Panc1 (cell line): Measurements from ENCODE around the gene IDH2. TPM values are rescaled to one million over a fixed set of nuclear protein-coding genes. Genes with fewer than 3 reads are reported as not detected.

Experiments
- ATAC-seq: fragments of 200-7000 bp; cut with Tn5 transposase; 2 replicates; pipeline ENCODE4 v1.9.1; 2020; ENCODE audit warnings: mild to moderate bottlenecking, moderate library complexity
- BruUV-seq: library from RNA; stranded (reverse); fragments of 400-500 nt; replicated peaks from 2 replicates; lab custom pipeline; 2021; lab: Mats Ljungman, UMichigan
- CTCF ChIA-PET: fragments of 300-600 bp; sonication (Branson Sonifier 250); formaldehyde crosslinking; loops from one replicate; lab custom pipeline; 2022; ENCODE audit warnings: antibody characterized with exemption; lab: Charles Lee
- POLR2A ChIA-PET: fragments of 300-600 bp; sonication (Branson Sonifier 250); formaldehyde crosslinking; loops from one replicate; lab custom pipeline; 2022; ENCODE audit warnings: antibody characterized with exemption; lab: Charles Lee
- DNase-seq: peaks from one replicate; pipeline ENCODE4 v3.0.0-alpha.2; 2010; ENCODE audit warnings: low read depth, low spot score
- H3K27ac ChIP-seq: 2 replicates; pipeline ENCODE4 v1.5.1; 2011; ENCODE audit warnings: mild to moderate bottlenecking, low read length, inconsistent platforms
- H3K27me3 ChIP-seq: fragments of 200-500 bp; sonication (Bioruptor generic); 2 replicates; pipeline ENCODE4 v1.6.0; 2014; ENCODE audit warnings: low read length, inconsistent platforms; ENCODE audit not compliant: control insufficient read depth, insufficient read depth
- H3K36me3 ChIP-seq: fragments of 200-500 bp; sonication (Bioruptor generic); 2 replicates; pipeline ENCODE4 v1.5.1; 2014; ENCODE audit warnings: inconsistent platforms, mild to moderate bottlenecking, low read length, moderate library complexity; ENCODE audit not compliant: control insufficient read depth, insufficient read depth
- H3K4me1 ChIP-seq: 2 replicates; pipeline ENCODE4 v1.5.1; 2011; ENCODE audit warnings: inconsistent platforms, mild to moderate bottlenecking, low read length, moderate library complexity; ENCODE audit not compliant: control insufficient read depth, insufficient read depth
- H3K4me3 ChIP-seq, 2 experiments: 2 replicates each; pipeline ENCODE4 v1.5.1; 2011 to 2012; ENCODE audit warnings: low read depth in 2 of 2, low read length in 2 of 2, mild to moderate bottlenecking in 2 of 2, inconsistent platforms in 1 of 2, moderate library complexity in 1 of 2
- H3K9me3 ChIP-seq: fragments of 200-500 bp; sonication (Bioruptor generic); 2 replicates; pipeline ENCODE4 v1.5.1; 2014; ENCODE audit warnings: low read depth, mild to moderate bottlenecking, inconsistent platforms, low read length, moderate library complexity; ENCODE audit not compliant: control insufficient read depth, insufficient read depth
- POLR2AphosphoS5 ChIP-seq: IDR thresholded peaks from 2 replicates; pipeline ENCODE4 v1.6.1; 2012; ENCODE audit warnings: mild to moderate bottlenecking, low read depth, low read length, moderate library complexity
- SIN3A ChIP-seq: IDR thresholded peaks from 2 replicates; pipeline ENCODE4 v1.6.1; 2012; ENCODE audit warnings: low read depth, mild to moderate bottlenecking, low read length, moderate library complexity, borderline replicate concordance; ENCODE audit not compliant: insufficient read depth
- TCF7L2 ChIP-seq: IDR thresholded peaks from 2 replicates; pipeline ENCODE4 v1.6.1; 2011; ENCODE audit warnings: mild to moderate bottlenecking, low read depth, low read length, inconsistent platforms
- in situ Hi-C: cut with HindIII; loops from 2 replicates; pipeline ENCODE4 v1.10.0; 2016; ENCODE audit warnings: low sequenced_read_pairs, low pct_unique_long_range_greater_than_20kb
- intact Hi-C: fragments of 100-400 bp; cut with micrococcal nuclease; formaldehyde crosslinking; loops from one replicate; pipeline ENCODE4 v1.10.0; 2022; ENCODE audit not compliant: unreplicated experiment
- total RNA-seq: library from RNA; stranded (reverse); gene quantifications from one replicate; pipeline ENCODE4 v1.2.1, GENCODE V29; 2021; ENCODE audit not compliant: unreplicated experiment
- TF ChIP-seq, protein P1 (sequence below), 2 experiments: IDR thresholded peaks; 2 replicates each; pipeline ENCODE4 v1.6.1; 2011 to 2012; ENCODE audit warnings: low read depth in 2 of 2, control low read depth in 1 of 2, low read length in 1 of 2, mild to moderate bottlenecking in 1 of 2, moderate library complexity in 1 of 2; ENCODE audit not compliant: insufficient read depth in 1 of 2
- TF ChIP-seq, protein P2 (sequence below): fragments of 450-650 bp; IDR thresholded peaks from 2 replicates; pipeline ENCODE4 v1.5.1; 2017; ENCODE audit warnings: mild to moderate bottlenecking

The IDH2 gene
- total RNA-seq, 1 experiment from 2014 or later, result 197 TPM

DNA sequence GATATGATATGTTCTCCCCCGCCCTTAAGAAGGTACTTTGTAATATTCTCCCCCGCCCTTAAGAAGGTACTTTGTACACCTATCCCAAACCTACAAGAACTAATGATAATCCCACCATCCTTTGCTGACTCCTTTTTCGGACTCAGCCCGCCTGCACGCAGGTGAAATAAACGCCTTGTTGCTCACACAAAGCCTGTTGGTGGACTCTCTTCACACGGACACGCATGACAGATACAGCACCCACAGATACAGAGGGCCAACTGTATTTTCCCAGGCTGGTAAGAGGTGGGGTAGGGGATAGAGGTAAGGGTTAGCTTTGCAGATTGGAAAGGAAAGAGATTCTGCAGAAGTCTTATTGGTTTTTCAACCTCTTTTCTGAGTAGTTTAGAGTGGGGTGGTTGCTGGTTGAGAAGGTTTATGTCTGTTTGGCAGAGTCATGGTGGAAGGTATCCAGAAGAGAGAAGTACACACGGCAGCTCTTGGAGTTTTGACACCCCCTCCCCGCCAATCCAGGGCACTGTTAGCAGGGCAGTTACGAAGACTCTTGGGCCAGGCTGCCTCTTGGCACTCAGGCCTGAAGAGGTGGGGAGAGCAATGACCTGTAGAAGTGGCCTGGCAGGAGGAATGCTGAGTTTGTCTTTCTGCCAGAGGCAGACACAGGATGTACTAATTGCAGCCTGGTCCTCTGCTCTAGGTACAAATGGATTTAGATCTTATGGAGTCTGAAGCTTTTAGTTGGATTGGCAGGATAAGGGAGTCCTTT lies 36.0 kb upstream of the IDH2 start:
- Histone ChIP-seq H3K36me3 (no peaks in the 10 kb centered on the region), H3K9me3 (no peaks in the 10 kb centered on the region), H3K27ac (peak overlapping the region; percentile 13; the same call in 1 of the 2 replicates), H3K4me3 (no peak overlapping the region), H3K4me1 (peaks cover 5% of the 10 kb centered on the region), H3K27me3 (no peaks in the 10 kb centered on the region)
- ChIA-PET CTCF (no interaction called here), POLR2A (no interaction called here)
- in situ Hi-C loops, result no loop called here
- DNase-seq (no peak), ATAC-seq (no peak)
- TF ChIP-seq, protein P1, sequence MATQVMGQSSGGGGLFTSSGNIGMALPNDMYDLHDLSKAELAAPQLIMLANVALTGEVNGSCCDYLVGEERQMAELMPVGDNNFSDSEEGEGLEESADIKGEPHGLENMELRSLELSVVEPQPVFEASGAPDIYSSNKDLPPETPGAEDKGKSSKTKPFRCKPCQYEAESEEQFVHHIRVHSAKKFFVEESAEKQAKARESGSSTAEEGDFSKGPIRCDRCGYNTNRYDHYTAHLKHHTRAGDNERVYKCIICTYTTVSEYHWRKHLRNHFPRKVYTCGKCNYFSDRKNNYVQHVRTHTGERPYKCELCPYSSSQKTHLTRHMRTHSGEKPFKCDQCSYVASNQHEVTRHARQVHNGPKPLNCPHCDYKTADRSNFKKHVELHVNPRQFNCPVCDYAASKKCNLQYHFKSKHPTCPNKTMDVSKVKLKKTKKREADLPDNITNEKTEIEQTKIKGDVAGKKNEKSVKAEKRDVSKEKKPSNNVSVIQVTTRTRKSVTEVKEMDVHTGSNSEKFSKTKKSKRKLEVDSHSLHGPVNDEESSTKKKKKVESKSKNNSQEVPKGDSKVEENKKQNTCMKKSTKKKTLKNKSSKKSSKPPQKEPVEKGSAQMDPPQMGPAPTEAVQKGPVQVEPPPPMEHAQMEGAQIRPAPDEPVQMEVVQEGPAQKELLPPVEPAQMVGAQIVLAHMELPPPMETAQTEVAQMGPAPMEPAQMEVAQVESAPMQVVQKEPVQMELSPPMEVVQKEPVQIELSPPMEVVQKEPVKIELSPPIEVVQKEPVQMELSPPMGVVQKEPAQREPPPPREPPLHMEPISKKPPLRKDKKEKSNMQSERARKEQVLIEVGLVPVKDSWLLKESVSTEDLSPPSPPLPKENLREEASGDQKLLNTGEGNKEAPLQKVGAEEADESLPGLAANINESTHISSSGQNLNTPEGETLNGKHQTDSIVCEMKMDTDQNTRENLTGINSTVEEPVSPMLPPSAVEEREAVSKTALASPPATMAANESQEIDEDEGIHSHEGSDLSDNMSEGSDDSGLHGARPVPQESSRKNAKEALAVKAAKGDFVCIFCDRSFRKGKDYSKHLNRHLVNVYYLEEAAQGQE (IDR thresholded peaks at IDR 0.05; ENCODE audit: insufficient read depth in 1 of 2, low read depth in 2 of 2, low read length in 1 of 2), result no peak
- TF ChIP-seq, protein P2, sequence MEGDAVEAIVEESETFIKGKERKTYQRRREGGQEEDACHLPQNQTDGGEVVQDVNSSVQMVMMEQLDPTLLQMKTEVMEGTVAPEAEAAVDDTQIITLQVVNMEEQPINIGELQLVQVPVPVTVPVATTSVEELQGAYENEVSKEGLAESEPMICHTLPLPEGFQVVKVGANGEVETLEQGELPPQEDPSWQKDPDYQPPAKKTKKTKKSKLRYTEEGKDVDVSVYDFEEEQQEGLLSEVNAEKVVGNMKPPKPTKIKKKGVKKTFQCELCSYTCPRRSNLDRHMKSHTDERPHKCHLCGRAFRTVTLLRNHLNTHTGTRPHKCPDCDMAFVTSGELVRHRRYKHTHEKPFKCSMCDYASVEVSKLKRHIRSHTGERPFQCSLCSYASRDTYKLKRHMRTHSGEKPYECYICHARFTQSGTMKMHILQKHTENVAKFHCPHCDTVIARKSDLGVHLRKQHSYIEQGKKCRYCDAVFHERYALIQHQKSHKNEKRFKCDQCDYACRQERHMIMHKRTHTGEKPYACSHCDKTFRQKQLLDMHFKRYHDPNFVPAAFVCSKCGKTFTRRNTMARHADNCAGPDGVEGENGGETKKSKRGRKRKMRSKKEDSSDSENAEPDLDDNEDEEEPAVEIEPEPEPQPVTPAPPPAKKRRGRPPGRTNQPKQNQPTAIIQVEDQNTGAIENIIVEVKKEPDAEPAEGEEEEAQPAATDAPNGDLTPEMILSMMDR, result no peak
- TF ChIP-seq POLR2AphosphoS5, result no peak
- TF ChIP-seq TCF7L2, result no peak
- TF ChIP-seq SIN3A, result no peak
- intact Hi-C loops, result no loop called here
- no TSS peak for BruUV-seq

DNA sequence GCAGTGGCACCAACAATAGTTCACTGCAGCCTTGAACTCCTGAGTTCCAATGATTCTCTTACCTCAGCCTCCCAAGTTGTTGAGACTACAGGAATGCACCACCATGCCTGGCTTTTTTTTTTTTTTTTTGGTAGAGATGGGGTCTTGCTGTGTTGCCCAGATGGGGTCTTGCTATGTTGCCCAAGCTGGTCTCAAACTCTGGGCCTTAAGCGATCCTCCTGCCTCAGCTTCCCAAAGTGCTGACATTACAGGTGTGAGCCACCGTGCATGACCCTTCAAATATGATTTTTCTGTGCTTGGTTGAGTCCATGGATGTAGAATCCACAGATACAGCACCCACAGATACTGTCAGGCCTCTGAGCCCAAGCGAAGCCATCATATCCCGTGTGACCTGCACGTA lies 30.2 kb upstream of the IDH2 start:
- POLR2A ChIA-PET, result no interaction called here

More for the DNA sequence above, 30.2 kb upstream of the IDH2 start:
- CTCF ChIA-PET, result no interaction called here
- Histone ChIP-seq H3K9me3 (no peaks in the 10 kb centered on the region), H3K27ac (no peak overlapping the region), H3K4me1 (no peaks in the 10 kb centered on the region), H3K27me3 (no peaks in the 10 kb centered on the region), H3K4me3 (no peak overlapping the region), H3K36me3 (no peaks in the 10 kb centered on the region)
- no TSS peak for BruUV-seq
- intact Hi-C loops, result no loop called here
- DNase-seq (no peak), ATAC-seq (no peak)
- no peak for TF ChIP-seq POLR2AphosphoS5
- TF ChIP-seq, protein P2, result no peak
- TF ChIP-seq SIN3A, result no peak
- TF ChIP-seq, protein P1 (IDR thresholded peaks at IDR 0.05; ENCODE audit: insufficient read depth in 1 of 2, low read depth in 2 of 2, low read length in 1 of 2), result no peak
- no peak for TF ChIP-seq TCF7L2
- in situ Hi-C loops, result no loop called here
